GM12864 (cell line): ENCODE data around the gene ACP7.

Experiments used
- DNase-seq: peaks from one replicate; pipeline ENCODE4 v3.0.0-alpha.2; 2011; ENCODE audit warnings: low read depth
- H3K4me3 ChIP-seq: 2 replicates; pipeline ENCODE4 v1.5.1; 2011; ENCODE audit warnings: mild to moderate bottlenecking, low read depth, low read length, control low read depth
- TF ChIP-seq, protein P1 (sequence below): IDR thresholded peaks from 2 replicates; pipeline ENCODE4 v1.5.1; 2011; ENCODE audit warnings: low read depth, mild to moderate bottlenecking, moderate library complexity, low read length, control low read depth, inconsistent platforms; ENCODE audit errors: missing control alignments

The ACP7 gene

DNA sequence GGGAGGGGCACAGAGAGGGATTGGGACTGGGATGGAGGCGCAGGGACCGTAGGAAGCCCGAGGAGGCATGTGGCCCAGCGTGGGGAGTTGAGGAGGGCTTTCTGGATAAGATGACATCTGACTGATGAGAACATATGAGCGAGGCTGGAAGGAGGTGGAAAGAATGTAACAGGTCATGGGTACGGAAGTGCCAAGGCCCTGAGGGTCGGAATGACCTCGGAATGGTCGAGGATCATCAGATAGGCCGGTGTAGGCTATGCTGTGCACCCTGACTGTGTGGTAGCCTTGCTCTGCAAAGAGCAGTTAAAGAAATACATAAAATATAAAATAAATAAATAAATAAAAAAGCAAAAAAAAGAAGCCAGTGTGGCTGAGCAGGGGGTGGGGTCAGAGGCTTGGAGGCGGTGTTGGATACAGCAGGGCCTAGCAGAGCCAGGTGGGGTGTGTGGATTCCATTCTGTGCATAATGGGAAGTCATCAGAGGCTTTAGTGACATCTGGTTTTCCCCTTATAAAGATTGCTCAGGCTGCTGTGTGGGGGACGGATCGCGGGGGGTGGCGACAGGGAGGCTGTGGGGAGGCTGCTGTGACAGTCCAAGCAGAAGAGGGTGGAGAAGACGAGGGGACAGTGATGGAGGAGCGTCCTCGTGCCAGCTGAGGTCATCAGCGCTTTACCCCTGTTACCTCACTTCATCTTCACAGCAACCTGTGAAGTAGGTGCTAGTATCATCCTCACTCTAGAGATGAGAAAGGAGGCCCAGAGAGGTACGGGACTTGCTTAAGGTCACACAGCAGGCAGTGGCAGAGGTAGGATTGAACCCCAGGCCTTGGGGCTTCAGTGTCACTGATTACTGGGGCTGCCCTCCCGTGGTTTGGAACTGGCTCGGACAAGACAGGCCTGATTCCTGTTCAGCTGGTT, 46.4 kb downstream of the ACP7 start:
- DNase-seq = no peak
- no peak overlapping the region for H3K4me3 ChIP-seq
- TF ChIP-seq, protein P1, sequence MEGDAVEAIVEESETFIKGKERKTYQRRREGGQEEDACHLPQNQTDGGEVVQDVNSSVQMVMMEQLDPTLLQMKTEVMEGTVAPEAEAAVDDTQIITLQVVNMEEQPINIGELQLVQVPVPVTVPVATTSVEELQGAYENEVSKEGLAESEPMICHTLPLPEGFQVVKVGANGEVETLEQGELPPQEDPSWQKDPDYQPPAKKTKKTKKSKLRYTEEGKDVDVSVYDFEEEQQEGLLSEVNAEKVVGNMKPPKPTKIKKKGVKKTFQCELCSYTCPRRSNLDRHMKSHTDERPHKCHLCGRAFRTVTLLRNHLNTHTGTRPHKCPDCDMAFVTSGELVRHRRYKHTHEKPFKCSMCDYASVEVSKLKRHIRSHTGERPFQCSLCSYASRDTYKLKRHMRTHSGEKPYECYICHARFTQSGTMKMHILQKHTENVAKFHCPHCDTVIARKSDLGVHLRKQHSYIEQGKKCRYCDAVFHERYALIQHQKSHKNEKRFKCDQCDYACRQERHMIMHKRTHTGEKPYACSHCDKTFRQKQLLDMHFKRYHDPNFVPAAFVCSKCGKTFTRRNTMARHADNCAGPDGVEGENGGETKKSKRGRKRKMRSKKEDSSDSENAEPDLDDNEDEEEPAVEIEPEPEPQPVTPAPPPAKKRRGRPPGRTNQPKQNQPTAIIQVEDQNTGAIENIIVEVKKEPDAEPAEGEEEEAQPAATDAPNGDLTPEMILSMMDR = no peak

DNA sequence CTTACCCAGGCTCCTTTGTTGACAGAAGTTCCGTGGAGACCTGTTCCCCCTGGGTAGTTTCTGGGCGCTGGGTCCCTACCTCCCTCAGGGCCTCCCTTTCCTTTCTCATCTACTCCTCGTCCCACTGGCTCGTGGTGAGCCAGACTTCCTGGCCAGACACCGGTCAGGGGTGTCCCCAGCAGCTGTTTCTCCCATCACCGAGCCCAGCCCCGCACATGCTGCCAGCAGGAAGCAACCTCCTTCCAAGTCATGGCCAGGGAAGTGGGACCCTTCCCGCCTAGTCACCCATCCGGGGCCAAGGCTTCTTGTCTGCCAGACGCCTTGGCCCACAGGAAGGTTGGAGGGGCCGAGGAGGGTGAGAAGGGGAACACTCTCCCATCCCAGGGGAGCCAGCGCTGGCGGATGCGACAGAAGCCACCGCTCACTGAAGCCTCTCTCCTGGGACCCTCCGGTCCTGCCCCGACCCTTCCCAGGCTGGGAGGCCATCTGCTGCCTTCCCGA, 47.1 kb downstream of the ACP7 start:
- H3K4me3 ChIP-seq = no peak overlapping the region
- TF ChIP-seq, protein P1 = no peak
- DNase-seq = no peak

DNA sequence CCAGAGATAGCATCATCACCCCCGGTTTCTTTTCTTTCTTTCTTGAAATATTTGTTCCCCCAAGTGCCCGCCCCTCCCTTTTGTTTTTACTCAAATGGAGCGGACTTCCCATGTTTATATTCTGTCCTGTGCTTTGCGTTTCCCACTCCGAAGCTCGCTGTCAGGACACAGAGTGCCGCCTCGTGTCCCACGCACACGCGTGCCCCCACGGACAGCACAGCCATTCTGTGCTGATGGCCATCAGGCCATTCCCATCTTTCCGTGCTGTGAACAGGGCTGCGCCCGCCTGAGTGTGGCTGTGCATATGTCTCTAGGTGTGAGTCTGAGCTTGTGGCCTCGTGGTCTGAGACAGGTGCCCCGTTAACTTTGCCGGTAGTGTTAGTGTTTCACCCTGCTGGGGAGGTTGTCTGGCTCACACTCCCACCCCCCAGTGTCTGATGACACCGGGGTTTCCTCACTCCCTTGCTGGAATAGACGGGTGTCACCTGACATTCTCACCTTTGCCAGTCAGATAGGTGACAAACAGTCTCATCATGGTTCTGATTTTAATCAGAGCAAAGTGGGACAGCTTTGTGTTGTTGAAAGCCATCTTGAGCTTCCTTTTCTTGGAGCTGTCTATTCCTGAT, 48.3 kb downstream of the ACP7 start:
- DNase-seq = no peak
- no peak overlapping the region for H3K4me3 ChIP-seq
- TF ChIP-seq, protein P1 = no peak

DNA sequence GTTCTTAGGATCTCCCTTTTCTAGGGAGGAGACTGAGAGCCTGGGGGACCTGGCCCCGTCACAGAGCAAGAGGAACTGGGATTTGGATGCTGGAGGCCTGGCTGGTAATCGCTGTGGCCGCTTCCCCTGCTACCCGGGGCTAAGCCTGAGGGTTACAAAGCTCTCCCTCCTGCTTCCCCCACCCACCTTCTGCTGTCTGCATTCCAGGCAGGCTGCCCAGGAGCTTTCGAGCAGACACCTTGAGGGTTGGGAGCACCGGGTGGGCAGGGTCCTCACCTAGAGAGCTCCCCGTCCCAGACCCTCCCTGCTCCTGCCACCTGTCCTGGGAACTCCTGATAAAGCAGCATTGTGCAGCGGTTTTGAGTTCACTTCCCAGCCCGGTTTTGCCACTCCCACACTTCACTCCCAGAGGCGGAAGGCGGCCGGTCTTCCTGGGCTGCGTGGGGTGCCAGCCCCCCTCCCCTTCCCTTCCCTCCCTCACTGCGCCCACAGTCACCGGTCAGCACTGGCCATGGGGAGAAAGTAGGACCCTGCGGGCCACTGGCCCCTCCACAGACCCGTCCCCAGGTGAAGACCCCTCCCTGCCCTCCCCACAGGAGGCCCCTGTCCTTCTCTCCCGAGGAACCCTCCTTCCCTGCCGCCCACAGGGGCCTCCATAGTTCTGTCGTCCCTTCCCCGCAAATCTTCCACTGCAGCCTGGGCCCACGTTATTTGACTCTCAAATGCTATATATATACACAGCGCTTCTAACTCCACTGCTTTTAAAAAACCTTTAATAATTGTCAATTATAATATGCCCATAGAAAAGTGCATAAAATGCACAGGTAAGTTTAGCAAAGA, 49.5 kb downstream of the ACP7 start:
- TF ChIP-seq, protein P1 = no peak
- no peak overlapping the region for H3K4me3 ChIP-seq
- no peak for DNase-seq

DNA sequence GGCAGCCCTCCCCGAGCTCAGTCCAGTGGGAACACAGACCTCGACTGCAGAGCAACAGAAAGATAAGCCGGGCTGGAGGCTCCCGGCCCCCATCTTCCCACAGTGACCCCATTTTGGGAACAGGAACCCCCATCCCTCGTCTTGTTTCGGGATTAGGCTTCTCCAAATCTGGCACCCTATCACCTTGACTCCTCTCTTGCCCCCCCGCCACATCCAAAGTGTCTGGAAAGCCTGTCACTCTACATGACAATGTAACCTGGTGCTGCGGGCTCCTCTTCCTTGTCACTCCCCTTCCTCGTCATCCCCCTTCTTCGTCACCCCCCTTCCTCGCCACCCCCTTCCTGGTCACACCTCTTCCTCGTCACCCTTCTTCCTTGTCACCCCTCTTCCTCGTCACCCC, 51.5 kb downstream of the ACP7 start:
- H3K4me3 ChIP-seq = no peak overlapping the region
- no peak for DNase-seq
- TF ChIP-seq, protein P1 = no peak

DNA sequence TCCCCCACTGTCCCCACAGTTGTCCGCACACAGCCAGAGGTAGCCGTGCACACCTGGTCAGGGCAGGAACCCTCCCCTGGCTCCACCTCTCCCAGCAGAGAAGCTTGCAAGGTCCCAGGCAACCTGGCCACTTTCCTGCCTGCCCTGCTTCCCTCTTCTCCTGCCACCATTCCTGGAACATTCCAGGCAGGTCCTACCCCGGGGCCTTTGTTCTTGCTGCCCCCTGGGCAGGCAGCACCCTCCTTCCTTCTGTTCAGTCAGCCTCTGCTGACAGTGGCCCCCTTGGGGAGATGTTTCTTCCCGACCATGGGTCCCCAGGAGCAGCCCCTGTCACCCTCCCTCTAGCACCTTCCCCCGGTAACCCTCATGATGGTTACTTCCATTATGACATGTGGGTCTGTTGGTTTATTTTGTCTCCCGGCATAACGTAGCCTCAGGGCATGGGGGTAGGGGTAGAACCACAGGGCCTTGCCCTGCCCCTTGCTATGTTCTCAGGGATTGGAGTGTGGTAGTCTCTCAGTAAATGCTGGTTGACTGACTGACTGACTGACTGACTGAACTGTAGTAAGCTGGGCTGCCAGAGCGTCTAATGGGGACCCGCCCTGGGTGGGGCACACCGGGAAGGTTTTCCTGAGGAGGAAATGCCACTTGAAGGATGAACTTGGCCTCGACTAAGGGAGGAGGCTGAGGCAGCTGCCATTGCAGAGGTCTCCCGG, 52.2 kb downstream of the ACP7 start:
- H3K4me3 ChIP-seq = no peak overlapping the region
- TF ChIP-seq, protein P1 = no peak
- DNase-seq = no peak
